ENCODE data around the gene UBXN10.

Gene UBXN10

GRCh38 chr1:20174937-20175666 is 10.8 kb upstream of the UBXN10 start:
- TF ChIP-seq, protein P1, sequence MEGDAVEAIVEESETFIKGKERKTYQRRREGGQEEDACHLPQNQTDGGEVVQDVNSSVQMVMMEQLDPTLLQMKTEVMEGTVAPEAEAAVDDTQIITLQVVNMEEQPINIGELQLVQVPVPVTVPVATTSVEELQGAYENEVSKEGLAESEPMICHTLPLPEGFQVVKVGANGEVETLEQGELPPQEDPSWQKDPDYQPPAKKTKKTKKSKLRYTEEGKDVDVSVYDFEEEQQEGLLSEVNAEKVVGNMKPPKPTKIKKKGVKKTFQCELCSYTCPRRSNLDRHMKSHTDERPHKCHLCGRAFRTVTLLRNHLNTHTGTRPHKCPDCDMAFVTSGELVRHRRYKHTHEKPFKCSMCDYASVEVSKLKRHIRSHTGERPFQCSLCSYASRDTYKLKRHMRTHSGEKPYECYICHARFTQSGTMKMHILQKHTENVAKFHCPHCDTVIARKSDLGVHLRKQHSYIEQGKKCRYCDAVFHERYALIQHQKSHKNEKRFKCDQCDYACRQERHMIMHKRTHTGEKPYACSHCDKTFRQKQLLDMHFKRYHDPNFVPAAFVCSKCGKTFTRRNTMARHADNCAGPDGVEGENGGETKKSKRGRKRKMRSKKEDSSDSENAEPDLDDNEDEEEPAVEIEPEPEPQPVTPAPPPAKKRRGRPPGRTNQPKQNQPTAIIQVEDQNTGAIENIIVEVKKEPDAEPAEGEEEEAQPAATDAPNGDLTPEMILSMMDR (IDR thresholded peaks at IDR 0.05), result no peak
- Histone ChIP-seq H2AFZ (no peak overlapping the region), H3K27me3 (ENCODE audit: control insufficient read depth, insufficient read depth, low read length) (no peaks in the 10 kb centered on the region), H3K9me3 (ENCODE audit: control insufficient read depth, low read length) (no peaks in the 10 kb centered on the region), H3K4me3 (ENCODE audit: low read depth, low read length) (no peak overlapping the region), H3K27ac (no peak overlapping the region), H3K4me1 (no peaks in the 10 kb centered on the region), H3K9ac (no peak overlapping the region), H3K79me2 (no peaks in the 10 kb centered on the region), H3K36me3 (ENCODE audit: control insufficient read depth, insufficient read depth, low read length) (no peaks in the 10 kb centered on the region), H3K4me2 (ENCODE audit: low read length) (no peak overlapping the region)

DNA sequence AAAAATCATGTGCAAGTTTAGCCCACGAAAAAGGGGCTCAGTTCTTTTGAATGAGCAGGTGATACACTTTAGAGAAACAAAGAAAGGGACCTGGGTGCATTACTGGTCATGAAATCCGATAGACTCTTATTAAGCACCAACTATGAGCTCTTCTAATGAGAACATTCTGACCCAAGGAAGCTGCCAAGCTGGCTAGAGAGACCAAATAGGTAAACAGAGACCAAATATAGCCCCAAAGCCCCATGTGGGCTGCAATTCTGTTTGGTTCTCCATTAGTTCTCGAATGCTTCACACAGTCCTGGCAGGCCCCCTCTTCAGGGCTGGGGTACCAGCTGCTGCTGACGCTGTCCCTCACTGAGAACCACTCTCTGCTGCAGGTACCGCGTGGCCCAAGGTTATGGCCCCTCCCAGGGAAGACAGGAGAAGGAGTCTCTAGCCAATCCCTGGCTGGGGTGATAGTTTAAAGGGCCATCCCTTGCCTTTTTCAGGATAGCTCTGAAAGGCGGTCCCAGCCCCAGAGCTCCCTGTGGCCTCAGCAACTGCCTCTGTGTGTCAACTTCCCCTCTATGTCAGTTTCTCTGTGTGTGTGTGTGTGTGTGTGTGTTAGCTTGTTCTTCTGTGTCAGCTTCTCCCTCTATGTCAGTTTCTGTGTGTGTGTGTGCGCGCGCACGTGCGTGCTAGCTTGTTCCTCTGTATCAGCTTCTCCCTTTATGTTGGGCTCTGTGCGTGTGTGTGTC is 7.1 kb upstream of the UBXN10 start:
- Histone ChIP-seq H3K36me3 (ENCODE audit: control insufficient read depth, insufficient read depth, low read length) (no peaks in the 10 kb centered on the region), H3K4me3 (ENCODE audit: low read depth, low read length) (no peak overlapping the region), H3K4me2 (ENCODE audit: low read length) (no peak overlapping the region), H3K4me1 (no peaks in the 10 kb centered on the region), H3K27me3 (ENCODE audit: control insufficient read depth, insufficient read depth, low read length) (no peaks in the 10 kb centered on the region), H2AFZ (no peak overlapping the region), H3K9me3 (ENCODE audit: control insufficient read depth, low read length) (no peaks in the 10 kb centered on the region), H3K79me2 (no peaks in the 10 kb centered on the region), H3K27ac (no peak overlapping the region), H3K9ac (no peak overlapping the region)
- TF ChIP-seq, protein P1 (IDR thresholded peaks at IDR 0.05), result no peak

DNA sequence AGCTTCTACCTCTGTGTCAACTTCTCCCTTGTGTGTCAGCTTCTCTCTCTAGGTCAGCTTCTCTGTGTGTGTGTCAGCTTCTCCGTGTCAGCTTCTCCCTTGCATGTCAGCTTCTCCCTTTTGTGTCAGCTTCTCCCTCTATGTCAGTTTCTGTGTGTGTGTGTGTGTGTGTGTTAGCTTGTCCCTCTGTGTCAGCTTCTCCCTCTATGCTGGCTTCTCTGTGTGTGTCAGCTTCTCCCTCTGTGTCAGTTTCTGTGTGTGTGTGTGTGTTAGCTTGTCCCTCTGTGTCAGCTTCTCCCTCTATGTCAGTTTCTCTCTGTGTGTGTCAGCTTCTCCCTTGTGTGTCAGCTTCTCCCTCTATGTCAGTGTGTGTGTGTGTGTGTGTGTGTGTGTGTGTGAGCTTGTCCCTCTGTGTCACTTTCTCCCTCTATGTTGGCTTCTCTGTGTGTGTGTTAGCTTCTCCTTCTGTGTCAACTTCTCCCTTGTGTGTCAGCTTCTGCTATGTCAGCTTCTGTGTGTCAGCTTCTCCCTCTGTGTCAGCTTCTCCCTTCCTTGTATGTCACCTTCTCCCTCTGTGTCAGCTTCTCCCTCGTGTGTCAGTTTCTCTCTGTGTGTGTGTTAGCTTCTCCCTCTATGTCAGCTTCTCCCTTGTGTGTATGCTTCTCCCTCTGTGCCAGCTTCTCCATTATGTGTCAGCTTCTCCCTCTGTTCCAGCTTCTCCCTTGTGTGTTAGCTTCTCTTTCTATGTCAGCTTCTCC is 6.3 kb upstream of the UBXN10 start:
- Histone ChIP-seq H3K9me3 (ENCODE audit: control insufficient read depth, low read length) (no peaks in the 10 kb centered on the region), H2AFZ (no peak overlapping the region), H3K4me2 (ENCODE audit: low read length) (no peak overlapping the region), H3K27ac (no peak overlapping the region), H3K79me2 (no peaks in the 10 kb centered on the region), H3K27me3 (ENCODE audit: control insufficient read depth, insufficient read depth, low read length) (no peaks in the 10 kb centered on the region), H3K4me3 (ENCODE audit: low read depth, low read length) (no peak overlapping the region), H3K4me1 (no peaks in the 10 kb centered on the region), H3K9ac (no peak overlapping the region), H3K36me3 (ENCODE audit: control insufficient read depth, insufficient read depth, low read length) (no peaks in the 10 kb centered on the region)
- TF ChIP-seq, protein P1 (IDR thresholded peaks at IDR 0.05), result no peak

DNA sequence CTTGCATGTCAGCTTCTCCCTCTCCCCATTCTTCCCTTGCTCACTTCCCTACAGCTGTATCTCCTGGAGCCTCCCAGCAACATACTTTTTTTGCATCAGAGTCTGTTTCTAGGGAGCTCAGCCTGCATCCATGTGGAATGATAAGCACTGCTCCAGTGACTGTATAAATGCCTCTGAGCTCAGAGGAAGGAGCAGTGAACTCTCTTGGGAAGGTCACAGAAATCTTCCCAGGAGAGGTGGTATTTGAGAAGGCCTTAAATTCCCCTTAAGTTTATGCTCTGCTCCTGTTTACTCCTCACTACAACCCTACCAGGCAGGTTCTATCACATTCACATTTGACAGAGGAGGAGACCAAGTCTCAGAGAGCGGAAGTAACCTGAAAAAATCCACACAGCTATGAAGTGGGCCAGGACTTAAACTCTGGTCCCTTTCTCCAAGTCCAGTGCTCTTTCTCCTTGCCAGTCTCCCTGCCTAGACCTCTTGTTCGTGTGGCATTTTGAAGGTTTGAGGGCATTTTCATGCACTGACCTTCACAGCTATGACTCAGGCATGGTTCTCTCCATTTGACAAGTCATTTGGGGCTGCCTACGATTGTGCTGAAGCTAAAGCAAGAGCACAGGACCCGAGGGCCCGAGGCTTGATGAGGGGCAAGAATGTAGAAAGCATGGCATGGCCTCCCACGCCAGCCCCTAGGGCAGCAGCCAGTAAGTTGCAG is 5.6 kb upstream of the UBXN10 start:
- no peak overlapping the region for H3K27ac ChIP-seq
- H3K9ac ChIP-seq, result no peak overlapping the region
- H3K36me3 ChIP-seq (ENCODE audit: control insufficient read depth, insufficient read depth, low read length), result no peaks in the 10 kb centered on the region

More for the DNA sequence above, 5.6 kb upstream of the UBXN10 start:
- Histone ChIP-seq H2AFZ (no peak overlapping the region), H3K4me1 (no peaks in the 10 kb centered on the region), H3K27me3 (ENCODE audit: control insufficient read depth, insufficient read depth, low read length) (no peaks in the 10 kb centered on the region), H3K4me3 (ENCODE audit: low read depth, low read length) (no peak overlapping the region), H3K9me3 (ENCODE audit: control insufficient read depth, low read length) (no peaks in the 10 kb centered on the region), H3K4me2 (ENCODE audit: low read length) (no peak overlapping the region), H3K79me2 (no peaks in the 10 kb centered on the region)
- TF ChIP-seq, protein P1 (IDR thresholded peaks at IDR 0.05), result no peak
